ENCODE results near the gene DEXI. TPM values are rescaled to one million over a fixed set of nuclear protein-coding genes. Genes with fewer than 3 reads are reported as not detected.

Gene DEXI
- total and polyA plus RNA-seq, 2 of the 4 experiments (the other 2 are of a cell fraction) = 43.7 to 63.6 TPM

DNA sequence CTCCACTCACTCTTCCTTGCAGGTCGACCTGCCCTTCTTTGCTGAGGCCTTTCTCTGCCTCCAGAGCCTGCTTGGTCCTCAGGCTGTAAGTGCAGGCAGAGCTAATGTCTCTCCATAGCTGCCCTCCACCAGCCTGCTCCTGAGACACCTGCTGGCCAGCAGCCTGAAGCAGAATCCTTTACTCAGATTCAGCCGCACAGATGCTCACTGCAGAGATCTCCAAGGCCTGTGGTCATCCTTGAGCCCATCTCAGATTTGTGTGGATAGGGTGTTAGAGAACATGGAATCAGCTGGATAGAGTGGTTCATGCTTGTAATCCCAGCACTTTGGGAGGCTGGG, 11.5 kb downstream of the DEXI start:
- Histone ChIP-seq H3K56ac (ENCODE audit: extremely low read depth, insufficient read depth, low read length) (no peak overlapping the region), H2BK5ac (ENCODE audit: low read depth, low read length, poor library complexity, severe bottlenecking) (no peak overlapping the region), H2AFZ (replicated peaks; ENCODE audit: low read length, poor library complexity) (no peak overlapping the region), H2AK5ac (ENCODE audit: low read depth, low read length) (no peak overlapping the region), H3K9ac (ENCODE audit: low read depth, low read length) (no peak overlapping the region), H3K27ac (ENCODE audit: insufficient read depth, low read length) (no peak overlapping the region), H3K4me3 (ENCODE audit: insufficient read depth, low read depth, low read length) (no peak overlapping the region), H2BK120ac (ENCODE audit: low read depth, low read length) (no peak overlapping the region), H3K4me2 (ENCODE audit: low read depth, low read length) (no peak overlapping the region), H3K23ac (ENCODE audit: low read depth, low read length) (no peak overlapping the region), H2BK15ac (ENCODE audit: low read depth, low read length) (no peak overlapping the region), H3K4me1 (ENCODE audit: control insufficient read depth, insufficient read depth, low read length) (peaks cover 3% of the 10 kb centered on the region; the same call in 1 of the 2 replicates), H4K20me1 (ENCODE audit: insufficient read depth, low read length) (peaks cover 56% of the 10 kb centered on the region), H2BK20ac (ENCODE audit: low read depth, low read length) (no peak overlapping the region), H3K79me1 (ENCODE audit: low read depth in 1 of 2, low read length in 2 of 2) (peaks cover 30 to 54% of the 10 kb centered on the region in 2 experiments), H3K36me3 (ENCODE audit: control insufficient read depth, insufficient read depth, low read length) (peaks cover 43% of the 10 kb centered on the region), H3K4ac (ENCODE audit: low read depth, low read length) (no peak overlapping the region), H3K9me1 (ENCODE audit: insufficient read depth, low read length) (peaks cover 16% of the 10 kb centered on the region), H3K14ac (replicated peaks; ENCODE audit: low read depth, low read length) (no peak overlapping the region), H4K91ac (ENCODE audit: insufficient read depth, low read depth, low read length) (no peak overlapping the region), H3K27me3 (ENCODE audit: control insufficient read depth, insufficient read depth, low read length) (no peaks in the 10 kb centered on the region), H3K9me3 (ENCODE audit: control insufficient read depth, insufficient read depth, low read length) (no peaks in the 10 kb centered on the region), H2AK9ac (replicated peaks; ENCODE audit: low read depth, low read length, poor library complexity) (no peak overlapping the region), H4K5ac (ENCODE audit: low read depth, low read length) (no peak overlapping the region), H4K8ac (ENCODE audit: low read depth in 2 of 2, low read length in 2 of 2) (no peak overlapping the region), H3K18ac (ENCODE audit: low read depth, low read length) (no peak overlapping the region)
- CTCF ChIA-PET = no interaction called here
- dilution Hi-C loops (cut with HindIII; ENCODE audit: low sequenced_read_pairs, unreplicated experiment) (no loop called here), in situ Hi-C loops (cut with MboI; ENCODE audit: low sequenced_read_pairs) (loop anchor here (25.0 kb wide), 1 partner anchor 1818 kb away; no protein-coding TSS in a partner anchor), intact Hi-C loops (cut with micrococcal nuclease) (no loop called here)
- POLR2A ChIA-PET (ENCODE audit: unreplicated experiment) = no interaction called here
- ATAC-seq (ENCODE audit: low read depth) (no peak), DNase-seq (no peak)
- TF ChIP-seq ELK1 (IDR thresholded peaks at IDR 0.05; ENCODE audit: borderline replicate concordance, low read depth, low read length) = no peak
- TF ChIP-seq USF2 (IDR thresholded peaks at IDR 0.05; ENCODE audit: low read depth, low read length) = no peak
- no peak for TF ChIP-seq RFX5 (IDR thresholded peaks at IDR 0.05; ENCODE audit: low read depth, low read length)
- 60% methylated on average over 1 of the region's 2 CpGs; no CpG with 5 or more reads in 1 of the 2 experiments for WGBS, 2 experiments (ENCODE audit: extremely low coverage in 2 of 2, insufficient read length in 1 of 2)
- BruUV-seq (replicated peaks) = no TSS peak
